Liver (tissue), 9 donors: ENCODE results near the gene WDR36. TPM values are rescaled to one million over a fixed set of nuclear protein-coding genes. Genes with fewer than 3 reads are reported as not detected.

Experiments
- DNase-seq: peaks from one replicate; pipeline ENCODE4 v3.0.0-alpha.2; 2017; ENCODE audit warnings: low spot score
- H3K27ac ChIP-seq, 2 donors: one replicate each; pipeline ENCODE4 v1.7.0; 2013; ENCODE audit warnings: inconsistent platforms in 2 of 2, low read length in 2 of 2, control low read depth in 1 of 2, low read depth in 1 of 2, mild to moderate bottlenecking in 1 of 2
- H3K27me3 ChIP-seq, 4 donors: one replicate each; pipeline versions ENCODE4 v1.6.1 to v1.7.0; 2013; ENCODE audit warnings: low read length in 3 of 4, inconsistent platforms in 1 of 4, mild to moderate bottlenecking in 1 of 4, moderate library complexity in 1 of 4; ENCODE audit not compliant: control insufficient read depth in 4 of 4, insufficient read depth in 4 of 4
- H3K36me3 ChIP-seq, 4 donors: one replicate each; pipeline versions ENCODE4 v1.6.1 to v1.7.0; 2013; ENCODE audit warnings: low read length in 3 of 4, mild to moderate bottlenecking in 3 of 4, low read depth in 1 of 4, moderate library complexity in 1 of 4; ENCODE audit not compliant: control insufficient read depth in 4 of 4, insufficient read depth in 3 of 4
- H3K4me1 ChIP-seq, 4 donors: one replicate each; pipeline versions ENCODE4 v1.6.1 to v1.7.0; 2013; ENCODE audit warnings: low read length in 3 of 4, mild to moderate bottlenecking in 3 of 4, moderate library complexity in 1 of 4; ENCODE audit not compliant: control insufficient read depth in 4 of 4, insufficient read depth in 4 of 4
- H3K4me3 ChIP-seq, 3 donors: one replicate each; pipeline versions ENCODE4 v1.6.1 to v1.7.0; 2013; ENCODE audit warnings: low read length in 3 of 3, control low read depth in 1 of 3, low read depth in 1 of 3, mild to moderate bottlenecking in 1 of 3
- H3K9ac ChIP-seq, 2 donors: one replicate each; pipeline ENCODE4 v1.7.0; 2013; ENCODE audit warnings: low read length in 2 of 2, mild to moderate bottlenecking in 2 of 2, moderate library complexity in 2 of 2, control low read depth in 1 of 2, low read depth in 1 of 2
- H3K9me3 ChIP-seq, 4 donors: one replicate each; pipeline versions ENCODE4 v1.6.1 to v1.7.0; 2013; ENCODE audit warnings: low read length in 3 of 4; ENCODE audit not compliant: control insufficient read depth in 4 of 4
- ATF3 ChIP-seq: IDR thresholded peaks from 2 replicates; pipeline ENCODE4 v1.6.1; 2016; ENCODE audit warnings: antibody characterized with exemption
- CTCF ChIP-seq: fragments of 150-350 bp; IDR thresholded peaks from 2 replicates; pipeline ENCODE4 v1.5.1; 2017; ENCODE audit warnings: improper control_type of control experiment, low read depth, low read length; ENCODE audit not compliant: missing input control
- EGR1 ChIP-seq, 2 donors: IDR thresholded peaks; 2 replicates each; pipeline ENCODE4 v1.6.1; 2016 to 2018; ENCODE audit warnings: antibody characterized with exemption in 2 of 2, low read depth in 2 of 2
- FOXA1 ChIP-seq: IDR thresholded peaks from 2 replicates; pipeline ENCODE4 v1.6.1; 2016; ENCODE audit warnings: antibody characterized with exemption
- FOXA2 ChIP-seq: IDR thresholded peaks from 2 replicates; pipeline ENCODE4 v1.6.1; 2016; ENCODE audit warnings: antibody characterized with exemption
- GABPA ChIP-seq, 2 donors: IDR thresholded peaks in 1 of 2; conservative IDR thresholded peaks in 1 of 2; 2 replicates each; pipeline ENCODE4 v1.6.1; 2016; ENCODE audit warnings: antibody characterized with exemption in 2 of 2, mild to moderate bottlenecking in 1 of 2, moderate library complexity in 1 of 2
- HNF4A ChIP-seq, 2 donors: conservative IDR thresholded peaks; 2 replicates each; pipeline ENCODE4 v1.6.1; 2016; ENCODE audit warnings: antibody characterized with exemption in 2 of 2, mild to moderate bottlenecking in 2 of 2
- MAX ChIP-seq: IDR thresholded peaks from 2 replicates; pipeline ENCODE4 v1.6.1; 2016; ENCODE audit warnings: antibody characterized with exemption
- NR2F2 ChIP-seq: IDR thresholded peaks from 2 replicates; pipeline ENCODE4 v1.6.1; 2016; ENCODE audit warnings: antibody characterized with exemption
- REST ChIP-seq: IDR thresholded peaks from 2 replicates; pipeline ENCODE4 v1.6.1; 2016; ENCODE audit warnings: antibody characterized with exemption, mild to moderate bottlenecking
- WGBS: extraction: QIAGEN DNeasy Blood & Tissue Kit; methylation state at CpG from one replicate; pipeline ENCODE4 v1.1.7; 2013; 5-methylcytosine and 5-hydroxymethylcytosine counted together
- polyA plus RNA-seq, 2 donors: library from polyadenylated mRNA; stranded (reverse) in 1 of 2; unstranded in 1 of 2; fragments of 200-250 nt in 1 of 2; fragments of >200 nt in 1 of 2; fragmentation: Nextera tagmentation in 1 of 2; extraction: Ambion mirVana in 1 of 2; gene quantifications; one replicate each; pipeline versions ENCODE4 v1.2.1 to v1.2.3, GENCODE V29; 2013 to 2015
- total RNA-seq, 2 donors: library from RNA; depleted of rRNA; stranded (reverse); fragments of >200 nt; gene quantifications; one replicate each; pipeline ENCODE4 v1.2.3, GENCODE V29; 2014
- donor health status: healthy.
- donor health status: healthy.
- donor health status: healthy.
- donor health status: healthy.
- donor health status: healthy.

WDR36 gene
- total and polyA plus RNA-seq, 4 donors = 5.2 to 25.7 (median 12.1) TPM

GRCh38 chr5:111121926-111122325, 29.8 kb downstream of the WDR36 start (continued):
- no peak for TF ChIP-seq MAX

- WGBS = 98% methylated on average over 2 of the region's 2 CpGs
These were observed 30.2 kb downstream of the WDR36 start for GRCh38 chr5:111122398-111122797.

GRCh38 chr5:111124793-111125192, 32.6 kb downstream of the WDR36 start:
- Histone ChIP-seq H3K27ac (no peak overlapping the region), H3K36me3 (peaks cover 5 to 58% (median 43%) of the 10 kb centered on the region in 4 donors)

More at GRCh38 chr5:111122398-111122797, 30.2 kb downstream of the WDR36 start:
- Histone ChIP-seq H3K27me3 (no peaks in the 10 kb centered on the region), H3K36me3 (peaks cover 8 to 64% (median 50%) of the 10 kb centered on the region in 4 donors), H3K9me3 (no peaks in the 10 kb centered on the region), H3K4me1 (no peaks in the 10 kb centered on the region), H3K27ac (no peak overlapping the region), H3K4me3 (no peak overlapping the region), H3K9ac (no peak overlapping the region)
- DNase-seq = no peak
- TF ChIP-seq REST = no peak
- no peak for TF ChIP-seq ATF3
- TF ChIP-seq FOXA1 = no peak

More at GRCh38 chr5:111124793-111125192, 32.6 kb downstream of the WDR36 start:
- no peak for DNase-seq
- Histone ChIP-seq H3K9me3 (no peaks in the 10 kb centered on the region), H3K9ac (no peak overlapping the region), H3K27me3 (no peaks in the 10 kb centered on the region), H3K4me1 (no peaks in the 10 kb centered on the region), H3K4me3 (no peak overlapping the region)
- 94% methylated on average over 1 of the region's 1 CpG for WGBS
- TF ChIP-seq CTCF (no peak), REST (no peak), HNF4A (conservative IDR thresholded peaks at IDR 0.05) (no peak), GABPA (IDR thresholded peaks at IDR 0.05 in 1 of 2, conservative IDR thresholded peaks at IDR 0.05 in 1 of 2) (no peak), MAX (no peak), EGR1 (IDR thresholded peaks at IDR 0.05; ENCODE audit: low read depth in 2 of 2) (no peak), FOXA2 (no peak), NR2F2 (no peak), ATF3 (no peak), FOXA1 (no peak)
